ENCODE data around the gene TRPM2. TPM values are rescaled to one million over a fixed set of nuclear protein-coding genes. Genes with fewer than 3 reads are reported as not detected.

The TRPM2 gene
- total RNA-seq, 4 donors from 2014 or later, result 3.9 to 9.3 (median 6.6) TPM

DNA sequence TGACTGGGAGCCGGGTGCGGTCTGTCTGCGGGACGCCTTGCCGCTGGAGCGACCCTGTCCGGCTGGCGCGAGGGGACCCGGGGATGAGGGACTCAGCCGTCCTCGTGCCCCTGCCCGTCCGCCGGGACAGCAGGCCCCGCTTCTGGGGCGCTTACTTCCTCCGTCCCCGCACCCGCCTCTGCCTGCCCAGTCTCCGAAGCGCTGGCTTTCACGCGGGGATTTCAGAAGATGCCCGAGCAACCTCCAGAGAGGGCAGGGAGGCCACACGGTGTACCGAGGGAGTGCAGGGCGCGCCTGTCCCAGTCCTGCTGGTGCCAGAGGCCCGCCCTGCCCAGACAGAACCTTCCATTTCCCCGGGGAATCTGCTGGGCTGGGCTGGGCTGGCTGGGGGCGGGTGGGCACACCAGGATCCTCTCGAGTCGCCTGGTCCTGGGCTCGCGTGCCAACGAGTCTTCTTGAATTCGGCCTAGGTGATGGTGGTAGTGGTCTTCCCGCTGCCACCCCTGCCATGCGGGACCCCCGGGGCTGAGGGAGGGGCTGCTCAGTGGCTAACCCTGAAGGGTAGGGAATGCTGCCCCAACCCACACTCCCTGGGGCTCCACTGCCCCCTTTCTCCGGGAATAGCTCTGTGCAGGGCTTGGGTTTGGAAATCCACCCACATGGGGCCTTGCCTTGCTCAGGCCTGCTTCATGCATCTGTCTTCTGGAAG, 2.5 kb upstream of the TRPM2 start:
- DNase-seq (ENCODE audit: low spot score) (no peak), ATAC-seq (ENCODE audit: low FRiP score) (no peak)
- TF ChIP-seq, protein P1, sequence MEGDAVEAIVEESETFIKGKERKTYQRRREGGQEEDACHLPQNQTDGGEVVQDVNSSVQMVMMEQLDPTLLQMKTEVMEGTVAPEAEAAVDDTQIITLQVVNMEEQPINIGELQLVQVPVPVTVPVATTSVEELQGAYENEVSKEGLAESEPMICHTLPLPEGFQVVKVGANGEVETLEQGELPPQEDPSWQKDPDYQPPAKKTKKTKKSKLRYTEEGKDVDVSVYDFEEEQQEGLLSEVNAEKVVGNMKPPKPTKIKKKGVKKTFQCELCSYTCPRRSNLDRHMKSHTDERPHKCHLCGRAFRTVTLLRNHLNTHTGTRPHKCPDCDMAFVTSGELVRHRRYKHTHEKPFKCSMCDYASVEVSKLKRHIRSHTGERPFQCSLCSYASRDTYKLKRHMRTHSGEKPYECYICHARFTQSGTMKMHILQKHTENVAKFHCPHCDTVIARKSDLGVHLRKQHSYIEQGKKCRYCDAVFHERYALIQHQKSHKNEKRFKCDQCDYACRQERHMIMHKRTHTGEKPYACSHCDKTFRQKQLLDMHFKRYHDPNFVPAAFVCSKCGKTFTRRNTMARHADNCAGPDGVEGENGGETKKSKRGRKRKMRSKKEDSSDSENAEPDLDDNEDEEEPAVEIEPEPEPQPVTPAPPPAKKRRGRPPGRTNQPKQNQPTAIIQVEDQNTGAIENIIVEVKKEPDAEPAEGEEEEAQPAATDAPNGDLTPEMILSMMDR (IDR thresholded peaks at IDR 0.05), result no peak

DNA sequence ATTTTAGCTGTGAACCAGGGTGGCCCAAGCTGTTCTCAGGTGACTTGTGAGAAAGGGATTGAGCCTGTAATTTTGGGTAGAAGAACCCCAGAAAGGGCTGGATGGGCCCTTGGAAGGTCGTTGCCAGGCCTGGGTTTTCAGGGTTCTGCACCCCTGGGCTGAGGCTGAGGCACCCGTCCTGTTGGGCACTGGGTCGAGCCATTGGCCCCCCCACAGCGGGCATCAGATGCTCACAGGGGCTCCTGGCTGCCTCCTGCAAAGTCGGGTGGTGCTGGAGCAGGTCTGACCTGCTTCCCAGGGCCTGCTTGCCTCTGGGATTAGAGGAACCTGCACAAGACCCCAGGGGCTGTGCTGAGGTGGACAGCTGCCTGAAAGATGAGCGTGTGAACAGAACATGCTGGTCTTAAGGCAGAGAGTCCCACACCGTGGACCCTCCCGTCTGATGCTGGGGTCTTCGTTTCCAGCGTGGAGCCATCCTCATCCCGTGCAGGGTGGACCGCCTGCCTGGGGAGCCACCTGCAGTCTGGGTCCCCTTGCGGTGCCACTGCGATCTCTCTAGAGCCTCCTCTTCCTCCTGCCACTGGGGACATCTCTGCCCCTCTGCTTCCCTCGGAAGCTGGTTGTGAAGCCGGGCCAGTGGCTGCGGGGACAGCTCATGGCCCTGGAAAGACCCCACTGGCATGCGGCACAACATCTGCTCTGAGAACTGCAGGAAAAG, 1.7 kb upstream of the TRPM2 start:
- ATAC-seq (ENCODE audit: low FRiP score) (no peak), DNase-seq (ENCODE audit: low spot score) (no peak)
- TF ChIP-seq, protein P1 (IDR thresholded peaks at IDR 0.05), result no peak

DNA sequence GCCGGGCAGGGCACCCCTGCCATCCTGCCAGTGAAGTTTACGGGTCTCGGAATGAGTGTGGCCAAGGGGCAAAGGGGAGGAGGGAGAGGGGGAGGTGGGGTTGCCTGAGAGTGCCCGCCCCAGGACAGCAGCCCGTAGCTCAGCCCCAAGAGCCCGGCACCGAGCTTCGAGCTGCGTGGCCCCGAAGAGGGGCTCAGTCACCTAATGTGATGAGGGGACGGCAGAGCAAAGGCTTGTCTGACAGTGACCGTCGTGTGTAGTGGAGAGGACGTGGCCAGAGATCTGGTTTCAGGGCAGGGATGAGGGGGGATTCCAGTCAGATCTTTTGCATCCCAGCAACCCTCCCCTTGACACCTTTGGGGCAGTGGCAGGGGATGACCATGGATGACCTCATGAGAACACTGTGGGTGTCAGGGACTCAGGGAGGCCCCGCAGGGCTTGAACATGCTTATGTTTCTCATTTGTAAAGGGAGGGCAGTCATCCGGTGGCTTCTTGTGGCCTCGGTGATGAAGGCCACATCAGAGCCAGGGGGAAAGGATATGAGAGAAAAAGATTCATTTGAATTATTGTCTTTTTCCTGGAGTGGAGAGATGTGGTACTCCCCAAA, 1.1 kb upstream of the TRPM2 start:
- TF ChIP-seq, protein P1 (IDR thresholded peaks at IDR 0.05), result no peak
- no peak for DNase-seq (ENCODE audit: low spot score)

DNA sequence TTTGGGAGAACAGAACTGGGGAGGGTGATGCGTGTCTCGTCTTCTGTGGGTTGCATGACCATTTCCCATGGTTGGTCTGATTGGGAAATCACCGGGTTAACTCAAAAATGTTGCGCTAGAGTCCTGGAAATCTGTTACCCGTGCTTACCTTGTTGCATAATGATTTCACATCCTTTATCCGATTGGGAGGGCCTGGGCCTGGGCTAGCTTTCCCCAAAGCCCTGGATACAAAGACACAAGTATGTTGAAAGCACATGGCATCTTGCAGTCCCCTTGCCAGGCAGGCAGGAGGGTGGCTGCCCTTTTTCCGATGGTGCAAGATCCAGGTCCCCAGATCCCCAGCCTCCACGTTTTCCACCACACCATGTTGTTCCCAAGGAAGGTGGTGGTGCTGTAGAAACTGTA, 582 bp downstream of the TRPM2 start:
- TF ChIP-seq, protein P1 (IDR thresholded peaks at IDR 0.05), result no peak
- ATAC-seq (ENCODE audit: low FRiP score) (no peak), DNase-seq (ENCODE audit: low spot score) (no peak)

More for the DNA sequence above, 1.1 kb upstream of the TRPM2 start:
- no peak for ATAC-seq (ENCODE audit: low FRiP score)

DNA sequence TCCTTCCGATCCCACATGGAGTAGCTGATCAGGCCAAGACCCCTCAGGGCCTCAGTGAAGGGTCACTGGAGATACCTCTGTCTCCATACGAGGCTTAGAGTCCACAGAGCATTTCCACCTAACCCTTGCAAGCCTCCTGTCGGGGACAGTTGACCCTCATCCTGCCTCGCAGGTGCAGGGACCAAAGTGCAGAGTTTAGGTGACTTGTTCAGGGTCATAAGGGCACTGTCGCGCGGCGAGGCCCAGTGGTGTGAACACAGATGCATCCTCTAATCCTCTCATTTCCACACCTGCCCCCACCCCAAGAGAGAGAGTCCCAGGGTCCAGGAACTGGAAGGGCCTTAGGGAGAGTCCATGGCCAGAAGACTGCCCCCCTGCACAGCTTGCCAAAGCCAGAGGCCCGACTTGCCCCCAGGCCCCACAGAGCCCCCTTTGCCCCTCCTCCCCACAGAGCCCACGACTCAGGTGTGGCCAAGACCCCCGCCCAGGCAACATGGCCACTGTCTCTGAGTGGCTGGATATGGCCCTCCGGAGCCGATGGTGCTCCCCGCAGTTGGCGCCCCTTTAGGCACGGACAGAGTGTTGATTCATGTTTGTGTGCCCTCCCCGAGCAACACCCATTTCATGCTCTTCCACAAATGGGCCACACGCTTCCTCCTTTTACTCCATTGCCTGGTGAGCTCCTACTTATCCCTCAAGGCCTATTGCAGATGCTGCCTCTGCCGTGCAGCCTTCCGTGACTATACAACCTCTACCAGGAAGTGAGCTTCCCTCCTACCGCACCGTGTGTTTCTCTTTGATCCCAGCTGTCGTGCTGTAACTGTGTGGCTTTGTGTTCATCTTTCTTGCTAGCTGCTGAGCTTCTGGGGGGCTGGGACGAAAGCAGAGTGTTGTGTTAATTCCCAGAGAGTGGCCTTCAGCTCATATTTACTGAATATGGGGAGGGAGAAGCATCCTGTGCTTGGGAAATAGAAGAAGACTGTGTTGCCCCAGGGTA, 1.7 kb downstream of the TRPM2 start:
- TF ChIP-seq, protein P1 (IDR thresholded peaks at IDR 0.05), result no peak
- no peak for ATAC-seq (ENCODE audit: low FRiP score)
- no peak for DNase-seq (ENCODE audit: low spot score)

DNA sequence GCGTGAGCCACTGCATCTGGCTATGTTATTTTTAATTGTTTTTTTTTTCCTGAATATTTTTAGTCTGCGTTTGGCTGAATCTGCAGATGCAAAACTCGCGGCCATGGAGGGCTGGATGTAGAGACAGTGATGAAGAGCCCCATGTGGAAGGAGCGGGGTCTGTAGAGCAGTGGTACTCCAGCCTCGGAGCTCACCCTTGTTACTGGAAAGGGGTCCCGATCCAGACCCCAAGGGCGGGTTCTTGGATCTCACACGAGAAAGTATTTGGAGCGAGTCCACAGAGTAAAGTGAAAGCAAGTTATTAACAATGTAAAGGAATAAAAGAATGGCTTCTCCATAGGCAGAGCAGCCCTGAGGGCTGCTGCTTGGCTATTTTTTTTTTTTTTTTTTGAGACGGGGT, 2.7 kb downstream of the TRPM2 start:
- TF ChIP-seq, protein P1 (IDR thresholded peaks at IDR 0.05), result no peak
- ATAC-seq (ENCODE audit: low FRiP score) (no peak), DNase-seq (ENCODE audit: low spot score) (no peak)
